GM18520 (cell line): ENCODE results near the gene PRR36.

Source experiments
- ATAC-seq: cut with Tn5 transposase; IDR thresholded peaks from one replicate; pipeline ENCODE4 v1.9.1; 2021; ENCODE audit not compliant: unreplicated experiment

The PRR36 gene

GRCh38 chr19:7848779-7849457 lies 25.3 kb downstream of the PRR36 start:
- no peak for ATAC-seq

GRCh38 chr19:7847664-7848063 lies 26.5 kb downstream of the PRR36 start:
- ATAC-seq, result no peak

- ATAC-seq, result no peak
Observed at GRCh38 chr19:7846155-7846646, 28.0 kb downstream of the PRR36 start.

GRCh38 chr19:7845390-7846154 lies 28.6 kb downstream of the PRR36 start:
- ATAC-seq, result no peak

- no peak for ATAC-seq
Observed at GRCh38 chr19:7844951-7845350, 29.2 kb downstream of the PRR36 start.

GRCh38 chr19:7844405-7844804 lies 29.8 kb downstream of the PRR36 start:
- ATAC-seq, result no peak

- ATAC-seq, result no peak
Observed at GRCh38 chr19:7843521-7843920, 30.7 kb downstream of the PRR36 start.

GRCh38 chr19:7842661-7843294 lies 31.4 kb downstream of the PRR36 start:
- no peak for ATAC-seq

- ATAC-seq, result no peak
Observed at GRCh38 chr19:7841751-7842660, 32.2 kb downstream of the PRR36 start.

- no peak for ATAC-seq
Observed at GRCh38 chr19:7840629-7841028, 33.6 kb downstream of the PRR36 start.

- ATAC-seq, result no peak
Observed at GRCh38 chr19:7839476-7839875, 34.7 kb downstream of the PRR36 start.

- ATAC-seq, result no peak
Observed at GRCh38 chr19:7833225-7834099, 40.7 kb downstream of the PRR36 start.

GRCh38 chr19:7832781-7833180 lies 41.4 kb downstream of the PRR36 start:
- no peak for ATAC-seq

- no peak for ATAC-seq
Observed at GRCh38 chr19:7832009-7832408, 42.2 kb downstream of the PRR36 start.

- ATAC-seq, result no peak
Observed at GRCh38 chr19:7831452-7831851, 42.7 kb downstream of the PRR36 start.

GRCh38 chr19:7830823-7831222 lies 43.4 kb downstream of the PRR36 start:
- ATAC-seq, result no peak

GRCh38 chr19:7830272-7830771 lies 43.9 kb downstream of the PRR36 start:
- ATAC-seq, result no peak

GRCh38 chr19:7829561-7830271 lies 44.5 kb downstream of the PRR36 start, which contains the start of gene EVI5L:
Gene EVI5L, plus strand, starts transcription at chr19:7830218. Its CDS starts 16,325 bp downstream, at chr19:7846543.
- peak; percentile 87 for ATAC-seq

GRCh38 chr19:7829166-7829520 lies 45.0 kb downstream of the PRR36 start:
- no peak for ATAC-seq
